IMR-90 (cell line): ENCODE results near the gene FMO4. TPM values are rescaled to one million over a fixed set of nuclear protein-coding genes. Genes with fewer than 3 reads are reported as not detected.

ENCODE experiments used
- microRNA-seq, 2 experiments: library from miRNA; stranded (forward) in 1 of 2; unstranded in 1 of 2; fragments of 10-50 nt in 1 of 2; fragments of <30 nt in 1 of 2; gene quantifications in 1 of 2; microRNA quantifications in 1 of 2; one replicate each; pipeline versions ENCODE3 to v1.1.0; 2013 to 2020; ENCODE audit not compliant: insufficient read depth in 1 of 2, insufficient read length in 1 of 2, unreplicated experiment in 1 of 2
- polyA plus RNA-seq, 3 experiments: library from polyadenylated mRNA; depleted of rRNA; stranded (reverse); fragments of >200 nt; gene quantifications; 2 replicates each; pipeline ENCODE4 v1.2.3, GENCODE V29; 2012; ENCODE audit warnings: low replicate concordance in 1 of 3
- small RNA-seq, 5 experiments: library from RNA; depleted of rRNA; stranded (forward); fragments of <200 nt; gene quantifications; one replicate each; pipeline ENCODE3, GENCODE V24; 2012
- total RNA-seq: library from RNA; depleted of rRNA; stranded (reverse); fragments of >200 nt; gene quantifications from 2 replicates; pipeline ENCODE4 v1.2.3, GENCODE V29; 2012; rRNA removed

The FMO4 gene
- total and polyA plus RNA-seq, 2 of the 4 experiments (the other 2 are of a cell fraction) = 0.36 to 0.55 TPM

Small RNAs within 50 kb of the gene (microRNA-seq; reads per million reads assigned to microRNA genes)
- gene SRP14P4 (ENCODE audit: insufficient read depth, insufficient read length) = not detected

Small RNAs within 50 kb of the gene (small RNA-seq; reads per million reads assigned to genes)
- 0 reads per million in 5 experiments for gene SRP14P4

Other genes starting within 250 kb of the FMO4 start
- under 0.01 TPM in 1 of 2 replicates, not detected in the other for gene FMO3, start 223.3 kb upstream of the FMO4 start, total RNA-seq
- gene FMO3, start 223.3 kb upstream of the FMO4 start, polyA plus RNA-seq (2012; rRNA removed) = 0.04 and 0.10 TPM in 2 replicates
- under 0.01 TPM in 2 replicates for gene FMO2, start 128.9 kb upstream of the FMO4 start, total RNA-seq
- 0.05 TPM in 1 of 2 replicates, not detected in the other for gene FMO2, start 128.9 kb upstream of the FMO4 start, polyA plus RNA-seq (2012; rRNA removed)
- gene FMO1, start 65.7 kb upstream of the FMO4 start, total RNA-seq = not detected in 2 replicates
- gene FMO1, start 65.7 kb upstream of the FMO4 start, polyA plus RNA-seq (2012; rRNA removed) = not detected in 2 replicates
- gene PRRC2C, start 171.3 kb downstream of the FMO4 start, total RNA-seq = 58.3 and 66.4 TPM in 2 replicates
- 46.4 and 54.0 TPM in 2 replicates for gene PRRC2C, start 171.3 kb downstream of the FMO4 start, polyA plus RNA-seq (2012; rRNA removed)